ENCODE data around the gene MYBPHL.
A peak's percentile ranks its signal among the peaks of the same experiment; 100 is the strongest.
"Not testable (repeated sequence)": the region's sequence is repeated elsewhere in the genome, so short reads cannot be mapped to it uniquely, and the experiment has no call there.

Gene MYBPHL

GRCh38 chr1:109307274-109308021 is 637 bp upstream of the MYBPHL start:
- DNase-seq (ENCODE audit: low spot score), result no peak

- DNase-seq (ENCODE audit: low spot score), result not testable (repeated sequence)
Measured at GRCh38 chr1:109305991-109306390, 820 bp downstream of the MYBPHL start.

GRCh38 chr1:109304226-109304920 is 2.4 kb downstream of the MYBPHL start:
- DNase-seq (ENCODE audit: low spot score), result no peak

- DNase-seq (ENCODE audit: low spot score), result no peak
Measured at GRCh38 chr1:109301874-109302273, 4.9 kb downstream of the MYBPHL start.

GRCh38 chr1:109300650-109301151 is 6.1 kb downstream of the MYBPHL start:
- DNase-seq (ENCODE audit: low spot score), result no peak

GRCh38 chr1:109299558-109300343 is 7.1 kb downstream of the MYBPHL start:
- DNase-seq (ENCODE audit: low spot score), result no peak

GRCh38 chr1:109298666-109299557 is 7.9 kb downstream of the MYBPHL start:
- DNase-seq (ENCODE audit: low spot score), result no peak

GRCh38 chr1:109296782-109297181 is 10.0 kb downstream of the MYBPHL start:
- DNase-seq (ENCODE audit: low spot score), result no peak

- no peak for DNase-seq (ENCODE audit: low spot score)
Measured at GRCh38 chr1:109295712-109296415, 10.9 kb downstream of the MYBPHL start.

- DNase-seq (ENCODE audit: low spot score), result no peak
Measured at GRCh38 chr1:109294481-109294880, 12.3 kb downstream of the MYBPHL start.

GRCh38 chr1:109293026-109293425 is 13.8 kb downstream of the MYBPHL start:
- no peak for DNase-seq (ENCODE audit: low spot score)

- DNase-seq (ENCODE audit: low spot score), result no peak
Measured at GRCh38 chr1:109292364-109292763, 14.4 kb downstream of the MYBPHL start.

GRCh38 chr1:109290998-109291397 is 15.8 kb downstream of the MYBPHL start:
- DNase-seq (ENCODE audit: low spot score), result no peak

- no peak for DNase-seq (ENCODE audit: low spot score)
Measured at GRCh38 chr1:109290137-109290536, 16.7 kb downstream of the MYBPHL start.

GRCh38 chr1:109286762-109287161 is 20.0 kb downstream of the MYBPHL start:
- DNase-seq (ENCODE audit: low spot score), result not testable (repeated sequence)

GRCh38 chr1:109283748-109284600 is 22.8 kb downstream of the MYBPHL start:
- DNase-seq (ENCODE audit: low spot score), result peak; percentile 12

GRCh38 chr1:109282952-109283747 is 23.7 kb downstream of the MYBPHL start, which contains the start of gene PSRC1:
Gene PSRC1, minus strand, starts transcription at chr1:109283145.
- DNase-seq (ENCODE audit: low spot score), result peak; percentile 86

- no peak for DNase-seq (ENCODE audit: low spot score)
Measured at GRCh38 chr1:109282497-109282951, 24.3 kb downstream of the MYBPHL start.

All from CD4-positive, alpha-beta T cell treated with Interleukin-6 at 100 ng/mL for 8 hours (primary cell).